Measurements from ENCODE around the gene LSM7.

Gene LSM7

GRCh38 chr19:2294687-2295335 lies 33.6 kb downstream of the LSM7 start:
- TF ChIP-seq POLR2AphosphoS5 (IDR thresholded peaks at IDR 0.05; ENCODE audit: borderline replicate concordance, low read depth, low read length) (no peak), FOXP2 (optimal IDR thresholded peaks at IDR 0.05; ENCODE audit: control extremely low read depth, extremely low read length, insufficient read depth) (no peak), EZH2 (IDR thresholded peaks at IDR 0.05) (no peak)
- Histone ChIP-seq H3K9ac (ENCODE audit: insufficient read length) (no peak overlapping the region), H3K27ac (no peak overlapping the region), H3K4me3 (peak overlapping the region; percentile 36; the same call in 1 of the 2 replicates), H3K9me3 (ENCODE audit: low read depth, low read length) (no peaks in the 10 kb centered on the region), H3K36me3 (ENCODE audit: insufficient read depth, low read length) (no peaks in the 10 kb centered on the region)
- no peak for DNase-seq (ENCODE audit: low read depth, low spot score)

- no peak overlapping the region for H3K4me3 ChIP-seq
- DNase-seq (ENCODE audit: low read depth, low spot score), result no peak
Observed at GRCh38 chr19:2291185-2291751, 37.1 kb downstream of the LSM7 start.

GRCh38 chr19:2290441-2291184 lies 37.8 kb downstream of the LSM7 start:
- no peaks in the 10 kb centered on the region for H3K9me3 ChIP-seq (ENCODE audit: low read depth, low read length)
- no peak for DNase-seq (ENCODE audit: low read depth, low spot score)
- H3K36me3 ChIP-seq (ENCODE audit: insufficient read depth, low read length), result no peaks in the 10 kb centered on the region
- H3K27ac ChIP-seq, result no peak overlapping the region
- no peak overlapping the region for H3K9ac ChIP-seq (ENCODE audit: insufficient read length)
- no peak overlapping the region for H3K4me3 ChIP-seq
- TF ChIP-seq POLR2AphosphoS5 (IDR thresholded peaks at IDR 0.05; ENCODE audit: borderline replicate concordance, low read depth, low read length) (no peak), FOXP2 (optimal IDR thresholded peaks at IDR 0.05; ENCODE audit: control extremely low read depth, extremely low read length, insufficient read depth) (no peak), EZH2 (IDR thresholded peaks at IDR 0.05) (no peak)

More at GRCh38 chr19:2291185-2291751, 37.1 kb downstream of the LSM7 start:
- no peak for TF ChIP-seq FOXP2 (optimal IDR thresholded peaks at IDR 0.05; ENCODE audit: control extremely low read depth, extremely low read length, insufficient read depth)
- no peak for TF ChIP-seq POLR2AphosphoS5 (IDR thresholded peaks at IDR 0.05; ENCODE audit: borderline replicate concordance, low read depth, low read length)
- no peak for TF ChIP-seq EZH2 (IDR thresholded peaks at IDR 0.05)
- Histone ChIP-seq H3K9ac (ENCODE audit: insufficient read length) (no peak overlapping the region), H3K36me3 (ENCODE audit: insufficient read depth, low read length) (no peaks in the 10 kb centered on the region), H3K9me3 (ENCODE audit: low read depth, low read length) (no peaks in the 10 kb centered on the region), H3K27ac (no peak overlapping the region)

GRCh38 chr19:2289714-2290435 lies 38.5 kb downstream of the LSM7 start:
- Histone ChIP-seq H3K9me3 (ENCODE audit: low read depth, low read length) (no peaks in the 10 kb centered on the region), H3K27ac (no peak overlapping the region), H3K4me3 (peak overlapping the region; percentile 64), H3K36me3 (ENCODE audit: insufficient read depth, low read length) (no peaks in the 10 kb centered on the region), H3K9ac (ENCODE audit: insufficient read length) (no peak overlapping the region)
- TF ChIP-seq FOXP2 (optimal IDR thresholded peaks at IDR 0.05; ENCODE audit: control extremely low read depth, extremely low read length, insufficient read depth), result no peak
- peak; percentile 10 for TF ChIP-seq EZH2 (IDR thresholded peaks at IDR 0.05)
- TF ChIP-seq POLR2AphosphoS5 (IDR thresholded peaks at IDR 0.05; ENCODE audit: borderline replicate concordance, low read depth, low read length), result no peak
- DNase-seq (ENCODE audit: low read depth, low spot score), result no peak

- H3K27ac ChIP-seq, result no peak overlapping the region
- no peak overlapping the region for H3K9ac ChIP-seq (ENCODE audit: insufficient read length)
- H3K9me3 ChIP-seq (ENCODE audit: low read depth, low read length), result no peaks in the 10 kb centered on the region
- DNase-seq (ENCODE audit: low read depth, low spot score), result no peak
- no peaks in the 10 kb centered on the region for H3K36me3 ChIP-seq (ENCODE audit: insufficient read depth, low read length)
- H3K4me3 ChIP-seq, result no peak overlapping the region; the same call in 1 of the 2 replicates
- no peak for TF ChIP-seq EZH2 (IDR thresholded peaks at IDR 0.05)
- no peak for TF ChIP-seq POLR2AphosphoS5 (IDR thresholded peaks at IDR 0.05; ENCODE audit: borderline replicate concordance, low read depth, low read length)
- no peak for TF ChIP-seq FOXP2 (optimal IDR thresholded peaks at IDR 0.05; ENCODE audit: control extremely low read depth, extremely low read length, insufficient read depth)
Observed at GRCh38 chr19:2288818-2289713, 39.3 kb downstream of the LSM7 start.

GRCh38 chr19:2288338-2288817 lies 40.0 kb downstream of the LSM7 start:
- Histone ChIP-seq H3K27ac (no peak overlapping the region), H3K4me3 (no peak overlapping the region), H3K9ac (ENCODE audit: insufficient read length) (no peak overlapping the region), H3K36me3 (ENCODE audit: insufficient read depth, low read length) (no peaks in the 10 kb centered on the region), H3K9me3 (ENCODE audit: low read depth, low read length) (no peaks in the 10 kb centered on the region)
- TF ChIP-seq POLR2AphosphoS5 (IDR thresholded peaks at IDR 0.05; ENCODE audit: borderline replicate concordance, low read depth, low read length) (no peak), EZH2 (IDR thresholded peaks at IDR 0.05) (no peak), FOXP2 (optimal IDR thresholded peaks at IDR 0.05; ENCODE audit: control extremely low read depth, extremely low read length, insufficient read depth) (no peak)
- no peak for DNase-seq (ENCODE audit: low read depth, low spot score)

GRCh38 chr19:2287585-2288337 lies 40.6 kb downstream of the LSM7 start:
- TF ChIP-seq FOXP2 (optimal IDR thresholded peaks at IDR 0.05; ENCODE audit: control extremely low read depth, extremely low read length, insufficient read depth) (no peak), POLR2AphosphoS5 (IDR thresholded peaks at IDR 0.05; ENCODE audit: borderline replicate concordance, low read depth, low read length) (no peak), EZH2 (IDR thresholded peaks at IDR 0.05) (no peak)
- H3K9ac ChIP-seq (ENCODE audit: insufficient read length), result no peak overlapping the region
- no peak for DNase-seq (ENCODE audit: low read depth, low spot score)
- no peaks in the 10 kb centered on the region for H3K36me3 ChIP-seq (ENCODE audit: insufficient read depth, low read length)
- no peak overlapping the region for H3K27ac ChIP-seq
- no peak overlapping the region for H3K4me3 ChIP-seq
- H3K9me3 ChIP-seq (ENCODE audit: low read depth, low read length), result no peaks in the 10 kb centered on the region

Data from SK-N-MC (cell line).